ENCODE measurements around the gene LMTK2.
A peak's percentile ranks its signal among the peaks of the same experiment; 100 is the strongest.

LMTK2 gene

DNA sequence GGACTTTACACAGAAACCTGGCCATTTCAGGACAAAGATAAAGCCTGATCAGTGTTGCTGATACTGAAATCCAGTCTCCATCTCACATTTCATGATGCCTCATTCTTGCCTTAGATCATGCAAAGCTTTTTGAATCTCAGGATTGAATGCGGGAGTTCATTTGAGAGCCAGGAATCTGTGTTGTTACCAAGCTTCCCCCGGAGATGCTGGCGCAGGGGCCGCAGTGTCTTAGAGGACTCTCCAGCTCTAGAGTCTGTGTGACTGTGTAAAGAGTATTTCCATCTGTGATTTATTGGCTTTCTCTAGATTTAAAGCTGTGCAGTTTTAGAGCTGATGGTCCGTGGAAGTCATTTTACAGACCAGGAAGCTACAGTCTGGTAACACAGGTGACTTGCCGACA is 32.0 kb downstream of the LMTK2 start:
- DNase-seq, result no peak

DNA sequence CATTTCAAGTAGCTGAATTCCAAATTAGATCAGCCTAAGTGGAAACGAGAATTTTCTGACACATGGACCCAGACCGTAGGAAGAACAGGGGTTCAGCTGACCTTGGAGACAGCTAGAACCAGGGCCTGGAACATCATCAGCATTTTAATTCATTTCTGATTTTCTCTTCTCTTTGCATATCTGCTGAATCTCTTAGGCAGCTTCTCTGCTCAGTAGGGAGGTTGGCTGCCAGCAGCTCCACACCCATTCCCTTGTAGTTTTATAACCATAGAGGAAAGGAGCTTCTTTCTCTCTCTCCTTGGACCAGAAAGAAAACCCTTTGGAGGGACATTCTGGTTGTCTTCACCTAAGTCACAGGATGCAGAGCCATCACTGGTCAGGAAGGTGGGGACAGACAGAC is 36.0 kb downstream of the LMTK2 start:
- no peak for DNase-seq

DNA sequence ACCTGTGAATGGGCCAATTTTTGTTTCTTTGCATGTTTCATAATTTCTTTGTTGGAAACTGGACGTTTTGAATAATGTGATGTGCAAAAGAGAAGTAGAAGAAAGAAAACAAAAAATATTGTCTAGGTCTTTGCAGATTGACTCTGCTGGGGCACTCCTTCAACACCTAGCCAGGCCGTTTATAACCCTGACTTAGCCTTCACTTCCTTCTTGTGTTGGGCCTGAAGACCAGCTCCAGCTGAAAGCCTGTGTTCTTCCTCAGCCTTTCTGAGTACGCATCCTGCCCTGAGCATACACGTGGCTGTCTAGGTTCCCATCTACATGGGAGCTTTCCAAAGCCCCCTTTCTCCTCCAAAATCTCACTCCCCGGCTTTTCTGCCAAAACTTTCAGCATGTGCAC is 41.9 kb downstream of the LMTK2 start:
- no peak for DNase-seq

DNA sequence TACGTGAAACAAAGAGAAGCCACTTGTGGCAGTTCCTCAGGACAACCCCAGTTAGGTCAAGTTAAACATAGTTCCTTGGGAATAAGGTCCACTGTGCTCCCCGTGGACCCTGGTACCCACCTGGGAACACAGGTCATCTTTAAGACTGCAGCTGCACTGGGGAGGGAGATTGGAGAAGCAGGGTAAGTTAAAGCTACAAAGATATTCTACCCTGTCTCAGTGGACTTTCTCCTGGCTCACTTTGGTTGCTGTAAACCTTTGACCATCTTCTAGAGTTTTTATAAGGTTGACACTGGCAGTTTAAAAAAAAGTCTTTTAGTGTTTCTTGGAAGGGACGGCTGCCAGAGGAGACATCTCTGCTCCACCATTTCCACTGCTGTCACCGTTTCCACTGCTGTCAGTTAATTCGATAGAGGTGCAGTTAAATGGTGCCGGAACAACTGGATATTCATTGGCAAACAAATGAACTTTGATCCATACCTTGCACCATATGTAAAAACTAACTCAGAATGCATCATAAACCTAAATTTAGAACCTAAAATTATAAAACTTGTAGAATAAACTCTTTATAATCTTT is 42.5 kb downstream of the LMTK2 start:
- DNase-seq, result no peak

DNA sequence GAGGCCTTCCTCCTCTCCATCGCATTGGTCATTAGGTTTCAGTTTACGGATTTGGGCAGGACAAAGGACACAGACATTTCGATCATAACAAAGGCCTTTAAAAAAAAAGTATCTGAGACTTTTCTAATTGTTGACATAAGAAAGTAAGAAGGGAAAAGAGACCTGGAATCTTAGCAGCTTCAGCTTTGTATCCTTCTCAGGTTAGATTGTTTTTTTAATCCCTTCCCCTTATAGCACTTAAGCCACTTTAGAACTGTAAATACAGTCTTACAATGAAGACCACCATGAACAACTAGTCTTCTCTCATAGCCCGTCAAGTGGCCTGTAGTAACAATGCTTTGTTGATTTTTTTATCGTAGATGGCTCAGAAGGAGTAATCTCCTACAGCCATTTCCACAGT is 45.2 kb downstream of the LMTK2 start:
- no peak for DNase-seq

DNA sequence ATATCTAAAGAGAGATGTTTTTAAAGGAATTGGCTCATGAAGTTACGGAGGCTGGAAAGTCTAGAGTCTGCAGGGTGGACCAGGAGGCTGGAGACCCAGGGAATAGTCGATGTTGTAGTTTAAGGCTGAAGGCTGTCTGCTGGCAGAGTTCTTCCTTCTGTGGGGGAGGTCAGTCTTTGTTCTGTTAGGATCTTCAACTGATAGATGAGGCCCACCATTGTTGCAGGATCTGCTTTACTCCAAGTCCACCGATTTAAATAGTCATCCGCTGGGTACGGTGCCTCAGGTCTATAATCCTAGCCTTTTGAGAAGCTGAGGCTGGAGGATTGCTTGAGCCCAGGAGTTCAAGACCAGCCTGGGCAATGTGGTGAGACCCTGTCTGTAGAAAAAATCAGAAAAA is 50.0 kb downstream of the LMTK2 start:
- DNase-seq, result no peak

DNA sequence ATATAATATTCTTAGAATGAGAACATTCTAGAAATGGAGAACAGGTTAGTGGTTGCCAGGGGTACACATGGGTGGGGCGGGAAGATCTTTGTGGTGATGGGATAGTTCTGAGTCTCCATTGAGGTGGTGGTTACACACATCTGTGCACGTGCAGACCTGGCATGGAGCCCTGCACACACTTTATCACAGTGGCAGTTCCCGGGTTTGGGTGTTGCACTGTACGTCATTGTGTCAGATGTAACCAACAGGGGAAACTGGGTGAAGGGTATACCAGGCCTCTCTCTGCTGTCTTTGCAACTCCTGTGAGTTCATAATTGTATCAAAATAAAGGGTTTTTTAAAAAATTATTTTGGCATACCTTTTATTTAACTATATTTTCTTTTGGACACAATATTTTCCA is 51.1 kb downstream of the LMTK2 start:
- DNase-seq, result no peak

DNA sequence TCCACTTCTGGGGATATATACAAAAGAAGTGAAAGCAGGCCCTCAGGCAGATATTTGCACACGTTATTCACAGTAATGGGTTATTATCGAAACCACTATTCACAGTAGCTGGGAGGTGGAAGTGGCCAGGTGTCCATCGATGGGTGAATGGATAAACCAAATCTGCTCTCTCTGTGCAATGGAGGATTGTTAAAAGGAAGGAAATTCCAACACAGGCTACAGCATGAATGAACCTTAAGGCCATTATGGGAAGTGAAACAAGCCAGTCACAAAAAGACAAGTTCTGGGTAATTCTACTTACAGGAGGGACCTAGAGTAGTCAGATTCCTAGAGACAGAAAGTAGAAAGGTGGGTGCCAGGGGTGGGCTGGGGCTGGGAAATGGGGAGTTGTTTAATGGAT is 56.1 kb downstream of the LMTK2 start:
- no peak for DNase-seq

DNA sequence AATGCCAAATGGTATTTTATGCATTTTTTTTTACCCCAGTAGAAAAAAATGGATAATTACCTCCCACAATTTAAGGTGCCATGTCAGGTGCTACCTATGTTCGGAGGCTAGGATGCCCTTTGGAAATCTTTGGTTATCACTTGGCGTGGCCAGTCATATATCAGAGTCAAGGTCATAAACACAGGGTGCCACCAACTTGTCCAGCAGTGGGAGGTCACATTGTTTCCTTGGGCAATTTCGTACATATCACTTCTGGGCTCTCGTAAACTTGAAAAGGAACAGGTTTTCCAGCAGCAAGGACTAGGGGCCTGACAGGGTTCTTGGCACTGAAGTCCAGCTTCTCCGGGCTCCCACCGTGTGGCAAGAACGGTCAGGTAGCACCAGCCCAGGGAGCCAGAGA is 56.6 kb downstream of the LMTK2 start:
- no peak for DNase-seq

DNA sequence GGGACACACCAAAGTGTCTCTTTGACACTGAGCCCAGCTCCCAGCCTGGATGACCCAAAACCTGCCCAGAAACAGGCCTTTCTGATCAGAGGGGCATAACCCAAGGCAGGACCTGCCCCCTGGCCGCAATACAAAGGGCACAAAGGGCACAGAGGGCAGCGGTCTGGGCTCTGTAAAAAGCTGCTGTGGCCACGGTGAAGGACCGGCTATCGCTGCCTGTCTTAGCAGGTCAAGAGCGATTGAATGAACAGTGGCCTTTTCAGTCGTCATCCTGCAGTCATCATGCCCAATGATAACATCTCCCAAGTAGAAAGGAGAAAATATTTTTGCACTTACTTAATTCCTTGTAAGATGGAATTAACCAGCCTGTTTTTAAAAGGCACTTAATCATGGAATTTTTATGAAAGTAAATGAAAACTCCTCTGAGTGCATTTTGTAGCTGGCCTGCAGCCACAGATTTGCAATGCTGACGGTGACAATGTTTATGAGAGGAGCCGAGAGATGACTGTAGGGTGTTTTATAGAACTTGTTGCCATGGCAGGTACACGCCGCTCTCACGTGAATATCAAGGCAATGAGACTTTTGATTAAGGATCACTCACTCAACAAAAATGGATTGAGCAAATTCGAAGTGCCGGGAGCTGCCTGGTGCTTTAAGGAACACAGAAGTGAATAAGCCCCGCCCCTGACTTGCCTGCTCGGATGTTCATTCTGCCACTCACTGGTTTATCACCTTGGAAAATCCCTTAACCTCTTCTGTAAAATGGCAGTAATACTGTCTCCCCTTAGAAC is 57.2 kb downstream of the LMTK2 start:
- no peak for DNase-seq

DNA sequence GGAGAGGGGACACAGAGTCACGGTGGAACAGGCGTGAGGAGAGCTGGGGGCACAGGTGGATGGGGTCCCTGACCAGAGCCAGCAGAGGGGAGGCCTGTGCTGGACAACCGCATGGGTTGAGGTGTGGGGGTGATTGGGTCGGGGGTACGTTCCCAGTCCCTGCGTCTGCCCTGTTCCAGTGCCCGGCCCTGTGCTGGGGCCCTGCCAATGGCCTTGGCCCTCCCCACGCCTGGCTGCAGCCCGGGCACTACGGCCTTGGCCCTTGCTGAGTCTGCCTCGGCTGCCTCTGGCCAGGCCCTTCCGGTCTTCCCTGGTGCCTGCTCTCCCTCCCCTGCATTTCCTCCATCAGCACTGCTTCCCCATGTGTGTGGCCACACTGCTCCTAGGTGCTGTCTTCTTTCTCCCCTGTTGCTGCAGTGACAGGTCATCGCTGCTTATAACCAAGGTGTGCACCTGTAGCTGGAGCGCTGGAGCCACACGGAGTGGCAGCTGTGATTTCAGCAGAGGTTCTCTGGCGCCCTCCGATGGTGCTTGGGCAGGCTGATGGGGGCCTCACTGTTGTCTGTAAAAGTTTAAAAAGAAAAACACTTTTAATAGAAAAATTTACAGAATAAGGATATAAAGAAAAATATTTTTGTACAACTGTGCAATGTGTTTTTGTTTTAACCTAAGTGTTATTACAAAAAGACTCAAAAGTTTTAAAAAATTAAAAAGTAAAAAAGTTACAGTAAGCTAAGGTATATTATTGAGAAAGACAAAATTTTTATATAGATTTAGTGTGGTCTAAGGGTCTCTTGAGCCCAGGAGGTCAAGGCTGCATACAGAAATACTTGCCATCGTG is 59.4 kb downstream of the LMTK2 start:
- DNase-seq, result peak; percentile 47

DNA sequence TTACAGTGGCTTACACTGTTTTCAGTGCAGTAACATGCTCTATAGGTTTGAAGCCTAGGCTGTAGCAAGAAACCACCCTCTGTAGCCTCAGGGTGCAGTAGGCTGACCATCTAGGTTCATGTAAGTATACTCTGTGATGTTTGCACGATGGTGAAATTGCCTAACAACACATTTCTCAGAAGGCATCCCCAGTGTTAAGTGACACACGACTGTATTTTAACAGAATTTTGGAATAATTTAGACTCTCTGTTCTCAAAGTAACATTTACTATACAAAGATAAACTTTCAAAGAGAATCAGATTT is 60.0 kb downstream of the LMTK2 start:
- no peak for DNase-seq

DNA sequence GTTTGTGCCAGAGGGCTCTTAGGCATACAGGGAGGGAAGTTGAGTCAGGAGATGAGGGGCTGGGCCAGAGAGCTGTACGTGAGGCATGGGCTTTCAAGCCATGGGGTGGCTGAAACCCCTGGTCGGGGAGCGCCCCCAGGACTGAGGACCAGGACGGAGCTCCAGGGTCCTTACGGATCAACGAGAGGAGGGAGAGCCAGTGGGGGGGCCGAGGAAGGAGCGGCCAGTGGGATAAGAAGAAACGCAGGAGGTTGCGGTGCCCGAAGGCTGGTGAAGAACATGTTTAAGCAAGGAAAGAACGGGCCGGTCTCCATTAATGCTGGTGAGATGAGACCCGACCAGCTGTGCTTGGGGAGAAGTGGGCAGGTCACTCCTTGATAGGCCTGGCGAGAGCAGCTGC is 61.0 kb downstream of the LMTK2 start:
- no peak for DNase-seq

DNA sequence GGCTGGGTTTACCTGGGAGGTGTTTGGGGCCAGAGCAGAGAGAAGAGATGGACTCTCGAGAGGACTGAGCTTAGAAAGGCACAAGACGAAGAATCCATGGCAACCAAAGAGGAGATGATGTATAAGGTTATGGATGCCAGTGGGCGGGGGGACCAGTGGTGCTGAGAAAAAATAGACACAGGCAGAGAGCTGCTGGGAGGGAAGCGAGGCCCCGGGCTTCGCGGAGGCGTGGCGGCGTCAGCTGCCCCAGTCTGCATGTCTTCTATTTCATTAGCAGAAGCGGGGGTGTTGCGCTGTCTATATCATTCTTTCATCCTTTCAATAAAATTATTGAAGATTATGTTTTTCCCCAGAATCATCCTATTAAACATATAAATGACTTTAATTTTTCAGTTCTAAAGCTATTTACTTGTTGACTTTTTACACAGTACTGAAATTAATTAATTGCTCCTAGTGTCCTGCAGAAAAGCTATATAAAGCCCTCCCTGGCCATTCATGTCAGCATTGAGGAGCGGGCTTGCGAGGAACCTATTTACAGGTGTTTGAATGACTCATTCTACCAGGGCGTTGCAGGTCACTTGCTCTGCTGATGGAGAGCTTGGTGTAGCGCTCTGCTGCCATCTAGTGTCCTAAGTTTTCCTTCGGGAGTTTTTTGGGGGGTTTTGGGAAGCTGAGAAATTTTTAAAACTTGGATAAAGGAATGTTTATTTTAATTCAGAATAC is 61.7 kb downstream of the LMTK2 start:
- peak; percentile 76 for DNase-seq

DNA sequence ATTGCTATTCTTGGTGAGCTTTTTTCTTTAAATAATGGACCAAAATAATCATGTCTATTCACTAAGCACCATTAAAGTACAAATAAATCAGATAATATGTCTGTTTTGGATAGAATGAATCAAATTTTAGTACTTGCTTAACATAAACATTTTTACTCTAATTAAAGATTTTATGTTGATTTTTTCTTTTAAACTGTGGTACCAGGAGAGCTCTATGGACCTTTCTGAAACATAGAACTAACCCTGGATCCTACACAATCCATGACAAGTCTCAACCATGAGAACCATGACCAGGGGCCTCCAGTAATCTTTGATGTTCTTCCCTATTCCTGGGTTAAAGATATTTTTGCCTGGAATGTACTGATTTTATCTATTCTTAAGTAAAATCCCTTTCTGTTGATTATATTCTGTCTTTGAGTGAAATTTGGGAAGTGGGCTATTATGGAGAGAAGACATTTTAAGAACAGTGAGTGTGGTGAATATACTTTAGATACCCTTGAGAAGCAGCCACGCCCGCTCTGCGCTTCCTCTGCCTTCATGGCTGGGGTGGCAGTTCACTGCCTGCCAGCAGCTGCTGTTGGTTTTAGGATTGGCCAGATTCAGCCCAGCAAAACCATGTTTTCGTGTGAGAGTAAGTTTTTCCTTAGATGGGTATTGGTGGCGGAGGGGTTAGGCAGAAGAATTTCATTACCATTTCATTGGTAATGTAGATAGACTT is 62.4 kb downstream of the LMTK2 start:
- no peak for DNase-seq

DNA sequence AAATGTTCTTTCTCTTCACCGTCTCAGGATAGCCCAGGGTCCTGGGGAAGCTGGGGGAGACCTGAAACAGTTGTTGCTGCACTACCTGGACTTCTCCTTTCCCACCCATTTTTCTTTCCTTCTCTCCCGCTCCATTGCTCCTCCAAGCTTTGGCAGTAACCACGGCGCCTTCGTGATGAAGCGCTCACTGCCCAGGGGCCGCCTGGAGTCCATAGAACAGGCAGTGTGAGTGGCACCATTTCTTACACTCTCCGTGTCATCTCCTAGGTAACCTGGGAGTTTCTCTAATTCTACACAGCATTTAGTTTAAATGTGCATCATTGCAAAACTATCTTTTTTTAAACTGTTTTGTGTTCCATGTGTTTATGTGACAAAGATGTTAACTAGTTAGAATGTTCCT is 64.3 kb downstream of the LMTK2 start:
- no peak for DNase-seq

DNA sequence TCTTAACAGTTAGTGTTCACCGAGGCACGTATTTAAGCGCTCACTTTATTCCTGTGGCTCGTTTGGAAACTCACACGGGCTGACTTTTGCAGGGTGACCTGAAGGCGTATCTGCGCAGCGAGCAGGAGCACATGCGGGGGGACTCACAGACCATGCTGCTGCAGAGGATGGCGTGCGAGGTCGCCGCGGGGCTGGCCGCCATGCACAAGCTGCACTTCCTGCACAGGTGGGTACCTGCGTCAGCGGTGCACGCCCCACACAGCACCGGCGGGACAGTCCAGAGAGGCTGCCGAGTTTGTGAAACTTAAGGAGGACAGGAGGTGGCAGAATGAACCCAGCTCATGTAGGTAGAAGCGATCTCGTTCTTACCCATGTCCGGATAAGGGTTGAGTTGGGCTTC is 64.8 kb downstream of the LMTK2 start:
- DNase-seq, result no peak

DNA sequence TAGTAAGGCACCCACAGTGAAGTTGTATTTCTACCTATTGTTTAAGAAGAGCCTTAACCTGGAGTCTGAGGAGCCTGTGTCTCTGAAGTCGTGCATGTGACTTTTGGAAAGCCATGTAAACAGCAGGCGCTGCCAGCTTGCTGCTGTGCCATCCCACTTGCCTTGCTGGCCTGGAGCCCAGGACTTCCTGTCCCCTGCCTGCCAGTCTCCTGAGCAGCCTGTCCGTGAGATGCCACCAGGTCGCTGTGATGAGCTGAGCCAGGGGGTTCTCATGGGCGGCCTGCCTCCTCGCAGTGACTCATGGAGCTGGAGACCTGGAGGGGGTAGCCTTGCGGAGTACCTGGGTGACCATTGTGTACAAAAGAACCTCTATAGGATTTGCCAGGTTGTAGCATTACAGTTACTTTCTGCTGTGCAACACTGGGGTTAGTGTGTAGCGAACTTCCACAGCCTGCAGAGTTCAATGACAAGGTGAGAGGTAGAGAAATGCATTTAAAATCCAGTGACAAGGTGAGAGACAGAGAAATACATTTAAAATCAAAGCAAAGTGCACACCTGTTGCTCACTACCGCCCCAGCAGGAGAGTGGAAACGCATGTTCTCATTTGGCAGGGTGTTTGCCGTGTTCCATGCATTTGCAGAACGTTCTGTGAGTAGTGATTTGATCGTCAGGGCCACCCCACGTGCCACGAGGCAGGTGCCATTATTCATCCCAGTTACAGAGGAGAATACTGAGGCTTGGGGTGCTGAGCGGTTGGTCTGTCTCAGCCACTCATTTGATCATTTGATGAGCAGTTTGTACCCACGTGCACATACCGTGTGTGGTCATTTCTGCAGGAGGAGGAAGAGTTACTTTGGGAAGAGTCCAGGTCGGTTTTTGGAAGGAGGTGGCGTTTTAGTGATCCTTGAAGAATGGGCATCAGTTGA is 67.9 kb downstream of the LMTK2 start:
- DNase-seq, result no peak

DNA sequence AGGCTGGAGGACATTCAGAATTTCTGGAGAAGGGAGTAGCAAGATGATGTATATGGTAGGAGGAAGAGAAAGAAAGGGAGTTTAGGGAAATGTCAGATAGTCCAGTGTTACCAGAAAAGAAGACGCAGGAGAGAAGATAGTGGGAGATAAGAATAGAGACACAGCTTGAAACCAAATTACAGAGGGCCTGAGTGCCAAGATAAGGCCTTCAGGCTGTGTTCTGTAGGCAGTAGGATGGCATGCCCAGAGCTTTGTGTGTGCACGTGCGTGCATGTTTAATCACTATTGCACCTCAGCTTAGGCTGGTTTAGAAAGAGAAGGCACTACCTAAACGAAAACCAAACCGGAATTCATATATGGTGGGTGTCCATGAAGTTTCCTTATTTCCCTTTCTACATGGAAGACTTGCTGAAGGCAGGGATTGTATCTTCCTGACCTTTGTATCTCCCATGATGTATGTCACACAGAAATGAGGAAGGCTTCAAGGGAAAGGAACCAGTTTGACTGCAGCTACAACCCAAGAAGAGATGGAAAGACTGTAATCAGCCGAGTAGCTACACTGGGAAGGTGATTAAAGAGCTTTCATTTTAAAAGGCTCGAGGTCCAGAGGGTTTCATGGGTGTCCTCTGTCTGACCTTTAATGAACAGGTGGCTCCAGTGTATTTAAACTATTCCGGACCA is 68.7 kb downstream of the LMTK2 start:
- no peak for DNase-seq

DNA sequence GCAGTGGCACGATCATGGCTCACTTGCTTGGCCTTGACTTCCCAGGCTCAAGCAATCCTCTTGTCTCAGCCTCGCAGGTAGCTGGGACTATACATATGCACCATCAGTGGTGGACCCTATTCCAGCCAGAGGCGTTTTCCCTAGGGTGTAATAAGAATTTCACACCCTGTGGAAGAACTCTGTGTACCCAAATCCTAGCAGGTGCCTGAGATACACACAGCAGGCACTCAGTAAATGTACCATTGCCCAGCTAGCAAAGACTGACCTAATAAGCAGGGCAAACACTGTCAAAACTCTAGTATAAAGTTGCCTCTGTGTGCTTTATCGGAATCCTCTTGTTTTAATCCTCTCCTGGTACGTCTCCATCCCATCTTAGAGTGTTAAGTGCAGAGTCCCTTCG is 70.9 kb downstream of the LMTK2 start:
- no peak for DNase-seq

DNA sequence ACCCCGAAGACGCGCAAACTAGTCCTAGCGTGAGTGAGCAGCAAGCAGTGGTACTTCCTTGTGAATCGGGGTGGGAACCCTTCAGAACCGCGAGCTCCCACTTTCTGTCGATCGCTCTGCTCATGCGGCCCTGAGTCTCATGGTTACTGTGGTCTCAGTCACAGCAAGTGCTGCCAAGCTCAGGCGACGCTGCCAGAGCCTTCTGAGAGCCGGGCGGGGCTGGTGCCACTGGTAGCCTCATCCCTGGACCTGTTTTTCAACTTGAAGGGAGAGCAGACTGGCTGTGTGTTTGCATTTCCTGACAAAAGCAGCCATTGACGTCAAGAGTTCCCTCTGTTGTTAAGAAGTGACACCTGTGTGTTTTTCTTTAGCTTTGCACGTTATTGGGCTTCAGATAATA is 71.7 kb downstream of the LMTK2 start:
- DNase-seq, result no peak

All from CD4-positive, alpha-beta T cell treated with Interleukin-12 subunit alpha and Interleukin-12 subunit beta, for 1 hour (primary cell).